Measurements from ENCODE around the gene PANK2. TPM values are rescaled to one million over a fixed set of nuclear protein-coding genes. Genes with fewer than 3 reads are reported as not detected.

Gene PANK2
- polyA plus RNA-seq, 1 of the 3 experiments (the other 2 are of a cell fraction), result 17.7 TPM

GRCh38 chr20:3875378-3875974 is 13.7 kb upstream of the PANK2 start:
- Histone ChIP-seq H3K27ac (ENCODE audit: low read depth in 2 of 2, low read length in 1 of 2) (no peak overlapping the region), H3K9me3 (no peaks in the 10 kb centered on the region), H3K36me3 (replicated peaks in 1 of 2; ENCODE audit: control insufficient read depth in 1 of 2, insufficient read depth in 2 of 2, low read length in 1 of 2) (peaks cover 6 to 25% of the 10 kb centered on the region in 2 experiments), H3F3A (replicated peaks; ENCODE audit: insufficient read depth) (peaks cover 6% of the 10 kb centered on the region), H2AFZ (ENCODE audit: low read depth) (no peak overlapping the region), H4K20me1 (ENCODE audit: insufficient read depth) (no peaks in the 10 kb centered on the region; the same call in 1 of the 2 replicates), H3K79me2 (ENCODE audit: insufficient read depth) (peaks cover 27% of the 10 kb centered on the region; the same call in 1 of the 2 replicates), H3K9ac (no peak overlapping the region), H3K4me1 (ENCODE audit: control insufficient read depth in 1 of 2, insufficient read depth in 2 of 2, low read depth in 1 of 2, low read length in 1 of 2) (peaks cover 0 to 2% of the 10 kb centered on the region in 2 experiments; a peak in 1 of 4 replicates), H3K27me3 (ENCODE audit: insufficient read depth) (no peaks in the 10 kb centered on the region), H3K4me3 (ENCODE audit: low read depth in 2 of 2, low read length in 1 of 2) (no peak overlapping the region), H3K9me2 (no peaks in the 10 kb centered on the region), H3K4me2 (no peak overlapping the region)
- POLR2A ChIA-PET, result no interaction called here
- TF ChIP-seq NFIC (IDR thresholded peaks at IDR 0.05; ENCODE audit: borderline replicate concordance) (no peak), EZH2phosphoT487 (IDR thresholded peaks at IDR 0.05; ENCODE audit: borderline replicate concordance, low read depth) (no peak), TEAD4 (IDR thresholded peaks at IDR 0.05; ENCODE audit: borderline replicate concordance, insufficient read depth) (no peak), JUND (IDR thresholded peaks at IDR 0.05) (no peak), GATA2 (CRISPR knock-in tag; IDR thresholded peaks at IDR 0.05) (no peak), TCF12 (IDR thresholded peaks at IDR 0.05) (no peak), CTCF (IDR thresholded peaks at IDR 0.05) (no peak), RAD21 (IDR thresholded peaks at IDR 0.05; ENCODE audit: low read length) (no peak), TAF1 (IDR thresholded peaks at IDR 0.05; ENCODE audit: borderline replicate concordance, low read depth, low read length) (no peak), IRF3 (IDR thresholded peaks at IDR 0.05; ENCODE audit: low read depth, low read length) (no peak)
- DNase-seq, result no peak
- WGBS (ENCODE audit: low lambda C conversion rate), result 95% methylated on average over 9 of the region's 9 CpGs
- CTCF ChIA-PET, result interaction anchor here (1.1 to 2.3 kb wide), 3 partner anchors 10 to 55 kb away, joined by 3 to 14 read pairs (median 3); partner anchors contain the start of gene AP5S1

- POLR2A ChIA-PET, result no interaction called here
- Histone ChIP-seq H3K4me1 (ENCODE audit: control insufficient read depth in 1 of 2, insufficient read depth in 2 of 2, low read depth in 1 of 2, low read length in 1 of 2) (peaks cover 0 to 2% of the 10 kb centered on the region in 2 experiments; a peak in 1 of 4 replicates), H2AFZ (ENCODE audit: low read depth) (no peak overlapping the region), H3K27ac (ENCODE audit: low read depth in 2 of 2, low read length in 1 of 2) (no peak overlapping the region), H3K27me3 (ENCODE audit: insufficient read depth) (no peaks in the 10 kb centered on the region), H3K9me2 (no peaks in the 10 kb centered on the region), H3K9me3 (no peaks in the 10 kb centered on the region), H4K20me1 (ENCODE audit: insufficient read depth) (no peaks in the 10 kb centered on the region; the same call in 1 of the 2 replicates), H3F3A (replicated peaks; ENCODE audit: insufficient read depth) (peaks cover 6% of the 10 kb centered on the region), H3K79me2 (ENCODE audit: insufficient read depth) (peaks cover 25% of the 10 kb centered on the region; the same call in 1 of the 2 replicates), H3K9ac (no peak overlapping the region), H3K4me3 (ENCODE audit: low read depth in 2 of 2, low read length in 1 of 2) (no peak overlapping the region), H3K4me2 (no peak overlapping the region), H3K36me3 (replicated peaks in 1 of 2; ENCODE audit: control insufficient read depth in 1 of 2, insufficient read depth in 2 of 2, low read length in 1 of 2) (peaks cover 6 to 25% of the 10 kb centered on the region in 2 experiments)
- TF ChIP-seq EZH2phosphoT487 (IDR thresholded peaks at IDR 0.05; ENCODE audit: borderline replicate concordance, low read depth) (no peak), SMC3 (IDR thresholded peaks at IDR 0.05; ENCODE audit: low read depth, low read length) (no peak), NFIC (IDR thresholded peaks at IDR 0.05; ENCODE audit: borderline replicate concordance) (no peak), FOSL2 (IDR thresholded peaks at IDR 0.05; ENCODE audit: borderline replicate concordance, low read depth) (no peak), FOXM1 (IDR thresholded peaks at IDR 0.05; ENCODE audit: low read depth) (no peak), YY1 (IDR thresholded peaks at IDR 0.05; ENCODE audit: low read depth) (no peak), GABPA (IDR thresholded peaks at IDR 0.05; ENCODE audit: low read depth) (no peak), RXRA (IDR thresholded peaks at IDR 0.05; ENCODE audit: borderline replicate concordance, low read depth) (no peak), GATA2 (CRISPR knock-in tag; IDR thresholded peaks at IDR 0.05) (no peak), USF1 (IDR thresholded peaks at IDR 0.05; ENCODE audit: borderline replicate concordance, low read depth) (no peak), TAF1 (IDR thresholded peaks at IDR 0.05; ENCODE audit: borderline replicate concordance, low read depth, low read length) (no peak), SIN3A (IDR thresholded peaks at IDR 0.05; ENCODE audit: borderline replicate concordance, low read depth, low read length) (no peak), RCOR1 (IDR thresholded peaks at IDR 0.05; ENCODE audit: low read length) (no peak), PBX3 (IDR thresholded peaks at IDR 0.05) (no peak), CHD2 (IDR thresholded peaks at IDR 0.05; ENCODE audit: low read length, partially characterized antibody) (no peak), POLR2AphosphoS5 (IDR thresholded peaks at IDR 0.05; ENCODE audit: low read depth, low read length) (no peak)
- CTCF ChIA-PET, result interaction anchor here (1.1 to 2.3 kb wide), 4 partner anchors 10 to 56 kb away, joined by 3 to 14 read pairs (median 3); partner anchors contain the start of gene AP5S1
- no peak for DNase-seq
- 82% methylated on average over 1 of the region's 1 CpG for WGBS (ENCODE audit: low lambda C conversion rate)
These were observed 13.2 kb upstream of the PANK2 start for GRCh38 chr20:3876000-3876399.
